ENCODE data around the gene PDGFD.

DNA sequence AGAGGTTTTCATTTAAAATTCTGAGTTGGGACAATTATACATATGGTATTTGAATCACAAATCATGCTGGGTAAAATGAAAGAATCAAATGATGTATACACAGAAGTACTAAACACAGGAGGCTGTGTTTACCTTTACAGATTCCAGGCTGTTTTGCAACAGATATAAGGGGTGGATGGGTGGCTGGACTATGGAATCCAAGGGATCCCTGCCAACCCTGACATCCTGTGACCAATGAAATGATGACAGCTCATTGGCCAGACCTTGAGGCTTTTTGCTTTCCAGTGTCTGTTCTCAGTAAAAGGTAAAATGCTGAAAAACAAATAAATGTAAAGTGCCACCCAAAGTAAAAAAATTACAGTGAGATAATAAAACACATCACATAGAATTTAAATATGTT, 130.8 kb downstream of the PDGFD start:
- TF ChIP-seq POLR2A (IDR thresholded peaks at IDR 0.05) (no peak), CTCF (IDR thresholded peaks at IDR 0.05) (no peak)

Data from thyroid gland (tissue), 4 donors.